Stimulated activated CD4-positive, alpha-beta T cell treated with anti-CD3 and anti-CD28 coated beads, Interleukin-1b, Interleukin-23, amount 100 ng/mL, for 1 hour (primary cell): Measurements from ENCODE around the gene SRGAP1.

ENCODE experiments used
- DNase-seq, 2 donors: peaks; one replicate each; pipeline ENCODE4 v3.0.0-alpha.2; 2020; ENCODE audit warnings: low read depth in 2 of 2

Gene SRGAP1

GRCh38 chr12:63966606-63966975, 122.1 kb downstream of the SRGAP1 start:
- no peak for DNase-seq

GRCh38 chr12:63967358-63968145, 123.1 kb downstream of the SRGAP1 start:
- no peak for DNase-seq

GRCh38 chr12:63968673-63969072, 124.2 kb downstream of the SRGAP1 start:
- DNase-seq: no peak

- DNase-seq: no peak
Observed at GRCh38 chr12:63976902-63977395, 132.4 kb downstream of the SRGAP1 start.

GRCh38 chr12:63977441-63977840, 132.9 kb downstream of the SRGAP1 start:
- no peak for DNase-seq

- no peak for DNase-seq
Observed at GRCh38 chr12:63978519-63978918, 134.0 kb downstream of the SRGAP1 start.

GRCh38 chr12:63980211-63980610, 135.7 kb downstream of the SRGAP1 start:
- no peak for DNase-seq

- no peak for DNase-seq
Observed at GRCh38 chr12:63981343-63981742, 136.8 kb downstream of the SRGAP1 start.

GRCh38 chr12:63982604-63983295, 138.2 kb downstream of the SRGAP1 start:
- no peak for DNase-seq

- no peak for DNase-seq
Observed at GRCh38 chr12:63985456-63985855, 141.0 kb downstream of the SRGAP1 start.

- no peak for DNase-seq
Observed at GRCh38 chr12:63985945-63986344, 141.4 kb downstream of the SRGAP1 start.

- no peak for DNase-seq
Observed at GRCh38 chr12:63989301-63989845, 144.9 kb downstream of the SRGAP1 start.

GRCh38 chr12:63990828-63991547, 146.5 kb downstream of the SRGAP1 start:
- no peak for DNase-seq

GRCh38 chr12:63994704-63995103, 150.2 kb downstream of the SRGAP1 start:
- DNase-seq: no peak

- DNase-seq: no peak
Observed at GRCh38 chr12:63995512-63995911, 151.0 kb downstream of the SRGAP1 start.

GRCh38 chr12:63996556-63996955, 152.1 kb downstream of the SRGAP1 start:
- DNase-seq: no peak

GRCh38 chr12:63997198-63997597, 152.7 kb downstream of the SRGAP1 start:
- DNase-seq: no peak

GRCh38 chr12:63998584-63998983, 154.1 kb downstream of the SRGAP1 start:
- DNase-seq: no peak

GRCh38 chr12:63999853-64000252, 155.4 kb downstream of the SRGAP1 start:
- no peak for DNase-seq

- DNase-seq: no peak
Observed at GRCh38 chr12:64001439-64001838, 156.9 kb downstream of the SRGAP1 start.

- DNase-seq: no peak
Observed at GRCh38 chr12:64004641-64005040, 160.1 kb downstream of the SRGAP1 start.

- DNase-seq: no peak
Observed at GRCh38 chr12:64006211-64006825, 161.8 kb downstream of the SRGAP1 start.
